Astrocyte (in vitro differentiated cells and primary cell): ENCODE measurements around the gene ASH1L. TPM values are rescaled to one million over a fixed set of nuclear protein-coding genes. Genes with fewer than 3 reads are reported as not detected.
"Not testable (repeated sequence)": the region's sequence is repeated elsewhere in the genome, so short reads cannot be mapped to it uniquely, and the experiment has no call there.

Experiments
- DNase-seq: peaks from one replicate; pipeline ENCODE4 v3.0.0-alpha.2; 2010; ENCODE audit warnings: low read depth
- FAIRE-seq: peaks from 2 replicates; lab custom pipeline; 2011; peaks lifted over from hg19 to GRCh38; lab: Jason Lieb, UNC
- H2AFZ ChIP-seq: 2 replicates; pipeline ENCODE4 v1.6.0; 2012; ENCODE audit warnings: low read depth, low read length, inconsistent platforms
- H3K27ac ChIP-seq: 2 replicates; pipeline ENCODE4 v1.5.1; 2011; ENCODE audit warnings: low read depth, low read length, inconsistent platforms
- H3K27me3 ChIP-seq: 2 replicates; pipeline ENCODE4 v1.6.0; 2011; ENCODE audit warnings: low read length, inconsistent platforms; ENCODE audit not compliant: insufficient read depth
- H3K36me3 ChIP-seq: 2 replicates; pipeline ENCODE4 v1.5.1; 2011; ENCODE audit warnings: low read length, inconsistent platforms; ENCODE audit not compliant: insufficient read depth
- H3K4me1 ChIP-seq: 2 replicates; pipeline ENCODE4 v1.5.1; 2011; ENCODE audit warnings: low read length, inconsistent platforms; ENCODE audit not compliant: insufficient read depth
- H3K4me2 ChIP-seq: 2 replicates; pipeline ENCODE4 v1.6.0; 2012; ENCODE audit warnings: low read length, inconsistent platforms
- H3K4me3 ChIP-seq: 2 replicates; pipeline ENCODE4 v1.5.1; 2011; ENCODE audit warnings: low read depth, mild to moderate bottlenecking, low read length, inconsistent platforms; ENCODE audit not compliant: insufficient read depth
- H3K79me2 ChIP-seq: 2 replicates; pipeline ENCODE4 v1.6.0; 2012; ENCODE audit warnings: mild to moderate bottlenecking, low read length, inconsistent platforms; ENCODE audit not compliant: insufficient read depth
- H3K9ac ChIP-seq: 2 replicates; pipeline ENCODE4 v1.6.0; 2012; ENCODE audit warnings: mild to moderate bottlenecking, low read length, inconsistent platforms
- H3K9me3 ChIP-seq: 2 replicates; pipeline ENCODE4 v1.5.1; 2012; ENCODE audit warnings: low read depth, mild to moderate bottlenecking, low read length, inconsistent platforms; ENCODE audit not compliant: insufficient read depth
- H4K20me1 ChIP-seq: 2 replicates; pipeline ENCODE4 v1.6.0; 2012; ENCODE audit warnings: low read length, inconsistent platforms; ENCODE audit not compliant: insufficient read depth
- H3K27ac Mint-ChIP-seq: one replicate; pipeline ENCODE4 v1.8.0; 2021; ENCODE audit warnings: mild to moderate bottlenecking, mixed read lengths; ENCODE audit not compliant: unreplicated experiment
- H3K27me3 Mint-ChIP-seq: one replicate; pipeline ENCODE4 v1.8.0; 2021; ENCODE audit warnings: low read depth, mixed read lengths; ENCODE audit not compliant: unreplicated experiment
- H3K36me3 Mint-ChIP-seq: one replicate; pipeline ENCODE4 v1.8.0; 2021; ENCODE audit warnings: low read depth, mixed read lengths; ENCODE audit not compliant: unreplicated experiment
- H3K4me1 Mint-ChIP-seq: one replicate; pipeline ENCODE4 v1.8.0; 2021; ENCODE audit warnings: low read depth, mixed read lengths; ENCODE audit not compliant: unreplicated experiment
- H3K4me3 Mint-ChIP-seq: one replicate; pipeline ENCODE4 v1.8.0; 2021; ENCODE audit warnings: mild to moderate bottlenecking, moderate library complexity, mixed read lengths; ENCODE audit not compliant: unreplicated experiment
- H3K9me3 Mint-ChIP-seq: one replicate; pipeline ENCODE4 v1.8.0; 2021; ENCODE audit warnings: mild to moderate bottlenecking, mixed read lengths; ENCODE audit not compliant: unreplicated experiment
- EZH2 ChIP-seq: IDR thresholded peaks from 2 replicates; pipeline ENCODE4 v1.6.1; 2012; ENCODE audit warnings: mild to moderate bottlenecking, low read length, inconsistent platforms; ENCODE audit not compliant: insufficient read depth
- total RNA-seq: library from RNA; stranded (reverse); gene quantifications from 2 replicates; pipeline ENCODE4 v1.2.1, GENCODE V29; 2021
- TF ChIP-seq, protein P1 (sequence below): IDR thresholded peaks from 2 replicates; pipeline ENCODE4 v1.5.1; 2011; ENCODE audit warnings: low read depth, mild to moderate bottlenecking, inconsistent platforms, low read length, moderate library complexity; ENCODE audit not compliant: insufficient read depth

ASH1L gene
- total RNA-seq, 1 donor from 2014 or later = 31.1 TPM

DNA sequence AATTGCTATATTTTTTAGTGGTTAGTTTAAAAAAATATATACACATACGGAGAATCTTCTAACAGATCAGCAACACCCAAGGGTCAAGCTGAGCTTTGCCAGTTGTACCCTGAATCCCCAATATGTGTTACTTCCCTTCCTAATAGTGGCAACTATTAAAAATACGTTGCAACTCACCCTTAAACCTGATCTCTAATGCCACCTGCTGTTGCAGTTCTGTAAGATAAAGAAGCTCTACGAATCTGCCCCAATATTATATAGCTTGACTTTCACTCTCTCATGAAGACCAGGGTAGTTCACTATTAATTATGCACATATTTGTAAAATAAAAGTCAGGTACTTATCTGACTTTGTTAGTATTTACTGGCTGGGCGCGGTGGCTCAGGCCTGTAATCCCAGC is 58.4 kb downstream of the ASH1L start:
- Mint-ChIP-seq H3K27ac (peak overlapping the region; percentile 34), H3K4me1 (peaks cover 10% of the 10 kb centered on the region), H3K27me3 (no peaks in the 10 kb centered on the region), H3K9me3 (no peaks in the 10 kb centered on the region), H3K36me3 (no peaks in the 10 kb centered on the region), H3K4me3 (no peak overlapping the region)
- Histone ChIP-seq H3K4me1 (peaks cover 8% of the 10 kb centered on the region), H3K9ac (no peak overlapping the region), H3K36me3 (no peaks in the 10 kb centered on the region), H3K4me3 (no peak overlapping the region), H4K20me1 (peaks cover 67% of the 10 kb centered on the region), H3K79me2 (peaks cover 84% of the 10 kb centered on the region), H2AFZ (no peak overlapping the region), H3K27me3 (no peaks in the 10 kb centered on the region), H3K4me2 (no peak overlapping the region), H3K9me3 (no peaks in the 10 kb centered on the region), H3K27ac (no peak overlapping the region)
- no peak for DNase-seq
- no peak for FAIRE-seq
- TF ChIP-seq, protein P1, sequence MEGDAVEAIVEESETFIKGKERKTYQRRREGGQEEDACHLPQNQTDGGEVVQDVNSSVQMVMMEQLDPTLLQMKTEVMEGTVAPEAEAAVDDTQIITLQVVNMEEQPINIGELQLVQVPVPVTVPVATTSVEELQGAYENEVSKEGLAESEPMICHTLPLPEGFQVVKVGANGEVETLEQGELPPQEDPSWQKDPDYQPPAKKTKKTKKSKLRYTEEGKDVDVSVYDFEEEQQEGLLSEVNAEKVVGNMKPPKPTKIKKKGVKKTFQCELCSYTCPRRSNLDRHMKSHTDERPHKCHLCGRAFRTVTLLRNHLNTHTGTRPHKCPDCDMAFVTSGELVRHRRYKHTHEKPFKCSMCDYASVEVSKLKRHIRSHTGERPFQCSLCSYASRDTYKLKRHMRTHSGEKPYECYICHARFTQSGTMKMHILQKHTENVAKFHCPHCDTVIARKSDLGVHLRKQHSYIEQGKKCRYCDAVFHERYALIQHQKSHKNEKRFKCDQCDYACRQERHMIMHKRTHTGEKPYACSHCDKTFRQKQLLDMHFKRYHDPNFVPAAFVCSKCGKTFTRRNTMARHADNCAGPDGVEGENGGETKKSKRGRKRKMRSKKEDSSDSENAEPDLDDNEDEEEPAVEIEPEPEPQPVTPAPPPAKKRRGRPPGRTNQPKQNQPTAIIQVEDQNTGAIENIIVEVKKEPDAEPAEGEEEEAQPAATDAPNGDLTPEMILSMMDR = peak; percentile 43
- TF ChIP-seq EZH2 = no peak

DNA sequence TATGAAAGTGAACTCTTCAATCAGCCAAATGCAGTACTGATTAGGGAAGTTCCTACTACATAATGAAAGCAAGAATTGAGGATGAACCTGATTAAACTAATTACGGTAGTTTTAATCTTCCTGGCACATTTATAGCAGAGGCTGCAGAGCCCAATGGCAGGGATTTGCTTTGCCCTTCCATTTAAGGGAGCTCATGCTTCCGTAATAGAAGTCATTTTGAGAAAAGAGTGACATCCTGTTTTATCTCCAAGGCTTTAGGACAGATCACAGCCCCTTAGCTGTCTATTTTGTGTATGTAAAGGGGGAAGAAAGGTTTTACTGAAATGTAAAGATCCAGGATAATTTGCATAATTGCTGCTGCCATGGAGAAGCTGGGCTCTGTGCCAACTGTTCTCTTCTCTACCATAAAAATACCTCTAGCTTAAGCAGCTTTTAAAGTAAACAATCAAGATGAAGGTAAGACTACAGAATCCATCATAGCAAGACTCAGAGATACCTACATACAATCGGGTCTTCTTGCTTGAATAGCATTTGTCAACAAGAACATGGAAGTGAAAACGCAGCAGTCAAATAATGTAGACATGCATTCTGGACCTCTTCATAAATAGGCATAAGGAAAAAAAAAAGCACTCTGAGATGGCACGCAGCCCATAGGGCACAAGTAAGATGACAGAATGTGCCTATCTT is 62.5 kb downstream of the ASH1L start:
- no peaks in the 10 kb centered on the region for H3K27me3 ChIP-seq
- H3K4me3 Mint-ChIP-seq = no peak overlapping the region
- H3K4me1 ChIP-seq = peaks cover 8% of the 10 kb centered on the region
- peak overlapping the region; percentile 25 for H3K4me2 ChIP-seq
- no peak overlapping the region for H3K27ac Mint-ChIP-seq
- TF ChIP-seq, protein P1 = no peak
- TF ChIP-seq EZH2 = no peak
- H4K20me1 ChIP-seq = peaks cover 60% of the 10 kb centered on the region
- H3K79me2 ChIP-seq = peaks cover 81% of the 10 kb centered on the region
- H3K9me3 Mint-ChIP-seq = no peaks in the 10 kb centered on the region
- no peaks in the 10 kb centered on the region for H3K27me3 Mint-ChIP-seq
- H3K36me3 Mint-ChIP-seq = no peaks in the 10 kb centered on the region
- H3K9me3 ChIP-seq = no peaks in the 10 kb centered on the region
- DNase-seq (no peak), FAIRE-seq (no peak)
- peaks cover 10% of the 10 kb centered on the region for H3K4me1 Mint-ChIP-seq
- no peak overlapping the region for H2AFZ ChIP-seq
- H3K4me3 ChIP-seq = no peak overlapping the region
- no peaks in the 10 kb centered on the region for H3K36me3 ChIP-seq
- H3K27ac ChIP-seq = no peak overlapping the region
- H3K9ac ChIP-seq = no peak overlapping the region

DNA sequence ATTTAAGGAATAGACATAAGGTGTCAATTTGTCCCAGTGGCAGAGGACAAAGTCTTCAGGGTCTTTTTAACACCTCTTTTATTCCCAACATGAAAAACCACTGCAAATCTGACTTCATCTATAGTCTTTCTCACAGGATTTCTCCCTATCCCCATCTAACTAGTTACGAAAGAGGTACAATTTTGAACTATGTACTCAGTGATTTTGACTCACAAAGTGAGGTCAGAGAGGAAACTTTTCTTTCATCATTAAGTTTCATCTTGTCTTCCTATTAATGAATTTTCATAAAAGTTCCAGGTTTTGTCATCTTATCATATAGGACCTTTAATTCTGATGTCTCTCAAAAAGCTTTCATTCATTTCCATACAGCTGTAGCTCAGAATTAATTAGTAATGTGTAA is 63.3 kb downstream of the ASH1L start:
- Histone ChIP-seq H3K79me2 (peaks cover 86% of the 10 kb centered on the region), H3K27ac (no peak overlapping the region), H3K9ac (no peak overlapping the region), H3K4me1 (peaks cover 8% of the 10 kb centered on the region), H3K9me3 (no peaks in the 10 kb centered on the region), H2AFZ (no peak overlapping the region), H4K20me1 (peaks cover 62% of the 10 kb centered on the region), H3K27me3 (no peaks in the 10 kb centered on the region), H3K36me3 (no peaks in the 10 kb centered on the region), H3K4me3 (no peak overlapping the region), H3K4me2 (no peak overlapping the region)
- Mint-ChIP-seq H3K27ac (no peak overlapping the region), H3K27me3 (no peaks in the 10 kb centered on the region), H3K4me3 (no peak overlapping the region), H3K36me3 (no peaks in the 10 kb centered on the region), H3K4me1 (peaks cover 14% of the 10 kb centered on the region), H3K9me3 (no peaks in the 10 kb centered on the region)
- no peak for FAIRE-seq
- no peak for DNase-seq
- no peak for TF ChIP-seq EZH2
- TF ChIP-seq, protein P1 = no peak

DNA sequence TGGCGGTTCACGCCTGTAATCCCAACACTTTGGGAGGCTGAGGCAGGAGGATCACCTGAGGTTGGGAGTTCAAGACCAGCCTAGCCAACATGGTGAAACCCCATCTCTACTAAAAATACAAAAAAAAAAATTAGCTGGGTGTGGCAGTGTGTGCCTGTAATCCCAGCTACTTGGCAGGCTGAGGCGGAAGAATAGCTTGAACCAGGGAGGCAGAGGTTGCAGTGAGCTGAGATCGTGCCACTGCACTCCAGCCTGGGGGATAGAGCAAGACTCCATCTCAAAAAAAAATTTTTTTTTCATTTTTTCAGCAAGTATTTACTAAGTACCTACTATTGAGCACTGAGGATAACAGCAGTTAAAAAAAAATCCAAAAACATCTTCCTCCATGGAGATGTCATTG is 69.0 kb downstream of the ASH1L start:
- not testable (repeated sequence) for H3K36me3 ChIP-seq, H3K36me3 Mint-ChIP-seq, H3K4me3 Mint-ChIP-seq, H3K27me3 Mint-ChIP-seq, H3K9me3 ChIP-seq, H3K4me2 ChIP-seq, H3K4me1 ChIP-seq, H3K27me3 ChIP-seq, H2AFZ ChIP-seq, H3K4me3 ChIP-seq, H3K27ac Mint-ChIP-seq, H3K4me1 Mint-ChIP-seq, FAIRE-seq, DNase-seq, H3K9ac ChIP-seq, H3K9me3 Mint-ChIP-seq, H3K27ac ChIP-seq
- Histone ChIP-seq H3K79me2 (peaks cover 64% of the 10 kb centered on the region), H4K20me1 (peaks cover 44% of the 10 kb centered on the region)
